CD4-positive, alpha-beta T cell treated with Interleukin-6 for 4 hours (primary cell): Measurements from ENCODE around the gene GLIPR1L1.
"Not testable (repeated sequence)": the region's sequence is repeated elsewhere in the genome, so short reads cannot be mapped to it uniquely, and the experiment has no call there.

Experiments
- DNase-seq: peaks from one replicate; pipeline ENCODE4 v3.0.0-alpha.2; 2020; ENCODE audit warnings: mixed read lengths

Gene GLIPR1L1, protein sequence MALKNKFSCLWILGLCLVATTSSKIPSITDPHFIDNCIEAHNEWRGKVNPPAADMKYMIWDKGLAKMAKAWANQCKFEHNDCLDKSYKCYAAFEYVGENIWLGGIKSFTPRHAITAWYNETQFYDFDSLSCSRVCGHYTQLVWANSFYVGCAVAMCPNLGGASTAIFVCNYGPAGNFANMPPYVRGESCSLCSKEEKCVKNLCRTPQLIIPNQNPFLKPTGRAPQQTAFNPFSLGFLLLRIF

DNA sequence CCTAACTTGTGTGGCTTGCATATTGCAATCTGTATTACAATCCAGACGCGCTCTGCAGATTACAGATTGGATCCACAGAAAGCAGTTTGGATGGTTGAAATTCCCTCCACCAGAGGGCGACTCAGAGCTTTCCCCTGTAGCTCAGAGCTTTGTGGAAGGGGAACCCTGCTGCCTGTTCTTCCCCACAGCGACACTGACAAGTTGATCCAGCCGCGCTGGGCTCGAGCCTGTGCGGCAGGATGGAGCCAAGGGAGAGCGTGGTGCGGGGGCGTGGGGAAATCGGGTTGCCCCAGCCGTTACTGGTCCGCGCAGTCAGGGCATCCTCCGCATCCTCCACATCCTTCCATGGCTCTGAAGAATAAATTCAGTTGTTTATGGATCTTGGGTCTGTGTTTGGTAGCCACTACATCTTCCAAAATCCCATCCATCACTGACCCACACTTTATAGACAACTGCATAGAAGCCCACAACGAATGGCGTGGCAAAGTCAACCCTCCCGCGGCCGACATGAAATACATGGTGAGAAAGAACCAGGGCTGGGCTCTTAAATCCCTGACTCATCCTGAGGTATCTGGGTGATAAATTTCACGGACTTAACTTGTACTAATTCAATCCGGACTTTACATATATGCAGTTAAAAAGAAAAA is at the start of gene GLIPR1L1:
Gene GLIPR1L1, plus strand, starts transcription at position 287 of the 647 bp plus-strand sequence. Its CDS starts 59 bp downstream, at position 346.
- peak; percentile 86 for DNase-seq

DNA sequence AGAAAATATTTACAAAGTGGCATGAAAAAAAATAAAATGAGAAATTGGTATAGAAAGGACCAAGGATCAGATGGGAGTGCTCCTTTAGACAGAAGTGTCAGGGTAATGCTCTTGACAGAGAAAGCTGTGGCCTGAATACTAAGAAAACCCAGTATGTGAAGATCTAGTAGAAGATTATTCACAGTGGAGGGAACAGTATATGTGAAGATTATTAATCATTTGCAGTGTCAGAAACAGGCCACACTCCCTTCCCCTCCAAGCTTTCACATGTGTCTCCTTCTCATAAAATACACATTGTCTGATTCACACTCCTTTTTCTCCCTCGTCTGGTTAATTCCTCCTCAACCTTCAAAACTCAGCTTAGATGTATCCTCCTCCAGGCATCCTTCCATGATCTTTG is 45.6 kb upstream of the GLIPR1L1 start:
- no peak for DNase-seq

DNA sequence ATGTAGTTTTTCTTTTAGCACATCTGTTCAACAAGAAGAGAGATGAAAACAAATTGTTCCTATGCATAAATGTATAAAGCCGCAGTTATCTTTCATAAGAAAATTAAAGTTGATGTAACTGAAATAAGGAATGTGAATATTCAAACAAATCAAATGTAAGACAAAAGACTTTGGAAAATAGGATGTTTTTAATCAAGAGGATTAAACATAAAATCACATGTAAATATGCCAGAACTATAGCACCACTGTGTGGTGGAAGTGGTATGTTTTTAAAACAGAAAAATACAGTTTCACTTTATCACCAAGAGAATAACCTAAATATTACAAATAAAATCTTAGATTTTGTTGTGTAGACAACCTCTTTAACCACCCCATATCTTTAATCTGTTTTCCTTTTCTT is 44.7 kb upstream of the GLIPR1L1 start:
- DNase-seq: no peak

DNA sequence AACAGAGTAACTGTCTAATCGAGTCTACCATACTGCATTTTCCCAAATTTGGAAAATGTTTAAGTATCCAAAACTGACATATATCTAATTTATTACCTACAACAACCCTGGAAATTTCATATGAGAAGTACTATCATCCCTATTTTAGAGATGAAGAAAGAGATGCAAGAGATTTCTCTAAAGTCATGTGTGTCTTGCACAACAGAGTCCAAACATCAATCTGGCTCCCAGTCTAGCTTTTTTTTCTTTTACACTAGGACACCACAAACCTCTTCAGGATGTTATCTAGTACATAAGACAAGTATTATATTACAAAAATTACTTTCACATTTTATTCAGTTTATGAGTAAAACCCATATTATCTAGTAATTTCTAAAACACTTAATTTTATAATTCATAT is 43.5 kb upstream of the GLIPR1L1 start:
- DNase-seq: no peak

DNA sequence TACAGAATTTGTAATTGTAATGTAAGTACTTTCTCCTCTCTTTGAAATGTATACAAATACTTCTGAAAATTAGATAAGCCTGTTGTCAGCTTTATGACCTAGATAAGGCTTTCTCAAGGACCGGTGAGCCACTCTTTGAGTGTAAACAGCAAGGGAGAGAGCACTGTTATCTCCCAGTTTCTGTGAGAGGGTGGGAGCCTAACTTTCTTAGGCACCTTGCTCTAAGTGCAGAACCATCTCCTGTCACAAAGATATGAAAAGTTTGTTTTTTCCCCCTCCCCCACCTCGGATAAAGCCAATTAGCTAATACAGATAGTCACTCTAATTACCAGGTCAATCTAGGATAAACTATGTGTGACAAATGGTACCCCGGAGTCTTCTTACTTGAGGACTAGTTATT is 40.1 kb upstream of the GLIPR1L1 start:
- no peak for DNase-seq

DNA sequence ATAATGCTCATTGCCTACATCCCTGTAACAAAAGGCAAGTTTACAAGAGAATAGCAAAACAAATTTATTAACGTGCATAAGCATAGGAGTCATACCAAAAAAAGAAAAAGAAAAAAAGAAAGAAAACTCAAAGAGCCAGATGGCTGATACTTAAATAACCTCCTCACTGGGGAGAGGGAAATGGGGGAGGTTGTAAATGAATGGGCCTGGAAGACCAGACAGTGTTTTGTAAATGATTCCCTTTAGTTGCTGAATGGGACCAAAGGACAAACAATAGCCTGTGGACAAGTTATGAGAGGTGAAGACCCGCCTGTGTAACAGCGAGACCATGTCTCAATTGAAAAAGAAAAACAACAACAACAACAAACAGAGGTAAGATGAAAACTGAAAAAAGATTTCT is 39.7 kb upstream of the GLIPR1L1 start:
- no peak for DNase-seq

DNA sequence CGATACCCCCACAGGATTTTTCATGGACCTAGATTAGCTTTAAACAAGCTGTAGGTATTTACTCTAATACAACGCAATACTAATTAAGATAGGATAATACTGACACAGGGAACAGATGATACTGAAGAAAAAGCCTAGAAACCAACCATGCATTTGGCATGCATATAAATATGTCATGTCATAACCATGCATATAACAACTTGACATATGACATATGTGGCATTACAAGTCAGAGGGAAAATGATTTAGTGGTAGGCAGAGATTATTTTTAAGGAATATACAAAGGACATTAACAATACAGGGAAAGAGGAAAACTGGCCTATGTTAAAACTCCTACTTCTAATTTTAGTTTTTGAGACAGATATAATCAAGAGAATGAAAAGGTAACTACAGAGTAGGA is 32.2 kb upstream of the GLIPR1L1 start:
- no peak for DNase-seq

DNA sequence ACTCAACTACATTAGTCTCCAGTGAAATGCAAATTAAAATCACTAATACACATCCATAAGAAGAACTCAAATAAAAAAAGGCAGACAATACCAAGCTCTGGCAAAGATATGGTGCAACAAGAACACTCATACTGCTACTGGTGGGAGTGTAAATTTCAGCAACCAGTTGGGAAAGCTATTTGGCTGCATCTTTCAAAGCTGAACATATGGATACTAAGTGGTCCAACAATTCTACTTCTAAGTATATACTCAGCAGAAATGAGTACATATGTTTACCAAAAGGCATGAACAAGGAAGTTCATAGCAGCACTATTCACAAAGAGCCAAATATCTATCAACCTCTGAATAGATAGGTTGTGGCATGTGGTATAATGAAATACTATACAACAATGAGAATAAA is 31.7 kb upstream of the GLIPR1L1 start:
- no peak for DNase-seq

DNA sequence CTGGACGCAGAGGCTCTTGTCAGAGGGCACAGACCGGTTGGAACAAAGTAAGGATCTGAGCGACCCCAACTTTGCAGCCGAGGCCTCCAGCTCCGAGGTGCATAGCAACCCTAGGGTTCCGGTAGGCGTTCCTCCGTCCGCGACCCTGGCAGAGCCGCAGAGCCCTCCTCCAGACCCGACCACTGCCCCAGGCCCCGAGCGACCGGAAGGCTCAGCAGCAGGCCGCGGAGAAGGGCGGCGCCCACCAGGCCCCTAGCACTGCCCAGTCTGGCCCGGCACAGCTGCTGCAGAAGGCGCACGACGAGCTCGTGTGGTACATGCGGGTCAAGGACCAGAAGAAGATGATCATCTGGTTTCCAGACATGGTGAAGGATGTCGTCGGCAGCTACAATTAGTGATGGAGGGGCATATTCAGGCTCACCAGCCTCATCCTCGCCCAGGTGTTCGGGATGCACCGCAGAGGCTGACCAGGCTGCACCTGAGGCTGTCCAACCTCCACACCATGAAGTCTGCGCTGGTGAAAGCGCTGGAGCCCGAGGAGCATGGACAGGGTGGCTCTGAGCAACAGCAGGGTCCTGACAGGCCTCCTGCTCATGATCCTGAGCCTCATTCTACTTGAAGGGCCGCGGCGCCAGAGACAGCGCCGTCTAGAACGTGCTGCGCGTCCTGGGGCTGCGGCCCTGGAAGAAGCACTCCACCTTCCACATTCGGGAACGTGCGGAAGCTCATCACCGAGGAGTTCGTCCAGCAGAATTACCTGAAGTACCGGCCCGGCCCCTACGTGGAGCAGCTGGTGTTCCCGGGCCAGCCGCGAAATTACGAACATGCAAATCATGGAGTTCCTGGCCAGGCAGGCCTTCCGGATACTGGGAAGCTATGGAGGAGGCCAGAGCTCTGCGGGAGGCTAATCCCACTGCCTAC is 28.8 kb upstream of the GLIPR1L1 start:
- DNase-seq: no peak

DNA sequence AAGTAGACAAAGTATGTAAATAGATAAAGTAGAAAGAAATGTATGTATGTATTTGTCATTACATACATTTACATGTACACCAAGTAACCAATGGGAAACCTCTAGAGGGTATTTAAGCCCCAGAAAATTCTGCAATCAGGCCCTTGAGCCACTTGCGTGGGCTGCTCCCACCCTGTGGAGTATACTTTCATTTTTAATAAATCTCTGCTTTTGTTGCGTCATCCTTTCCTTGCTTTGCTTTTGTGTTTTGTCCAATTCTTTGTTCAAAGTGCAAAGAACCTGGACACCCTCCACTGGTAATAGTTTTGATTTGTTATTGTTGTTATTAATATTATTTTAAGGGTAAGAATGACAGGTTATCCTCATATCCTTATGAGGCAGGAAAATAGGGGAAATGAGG is 26.2 kb upstream of the GLIPR1L1 start:
- DNase-seq: no peak

DNA sequence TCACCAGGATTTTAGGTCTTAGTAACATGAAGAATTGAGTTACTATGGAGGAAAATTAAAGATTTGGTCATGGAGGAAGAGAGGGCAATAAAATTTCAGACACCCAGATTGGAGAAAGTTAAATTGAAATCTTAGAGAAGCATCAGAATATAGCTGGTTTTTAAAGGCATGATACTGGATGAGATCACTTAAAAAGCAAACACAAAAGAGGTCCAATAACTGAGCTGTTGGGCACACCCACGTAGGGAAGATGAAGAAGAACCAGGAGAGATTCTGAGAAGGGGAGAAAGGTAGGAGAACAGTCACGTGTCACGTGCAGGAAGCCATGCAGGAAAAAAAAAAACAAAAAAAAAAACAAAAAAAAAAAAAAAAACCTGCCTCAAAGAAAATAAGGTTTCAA is 23.1 kb upstream of the GLIPR1L1 start:
- no peak for DNase-seq

DNA sequence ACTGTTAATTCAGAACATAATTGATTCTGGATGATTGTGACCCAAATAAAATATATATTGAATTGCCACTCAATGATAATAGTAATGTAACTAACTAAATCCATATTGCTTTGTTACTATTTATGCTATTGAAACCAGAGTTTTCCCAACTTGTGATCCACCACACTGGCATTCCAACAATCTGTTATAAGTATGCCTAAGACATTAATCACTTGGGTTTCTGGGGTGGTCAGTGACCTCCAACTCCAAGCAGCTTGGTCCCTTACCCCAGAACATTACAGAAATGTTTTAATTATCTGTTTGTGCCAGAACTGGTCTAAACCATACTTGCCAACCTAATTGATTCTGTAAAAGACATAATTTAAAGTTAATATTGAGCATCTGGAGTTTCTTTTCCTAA is 19.0 kb upstream of the GLIPR1L1 start:
- DNase-seq: no peak

DNA sequence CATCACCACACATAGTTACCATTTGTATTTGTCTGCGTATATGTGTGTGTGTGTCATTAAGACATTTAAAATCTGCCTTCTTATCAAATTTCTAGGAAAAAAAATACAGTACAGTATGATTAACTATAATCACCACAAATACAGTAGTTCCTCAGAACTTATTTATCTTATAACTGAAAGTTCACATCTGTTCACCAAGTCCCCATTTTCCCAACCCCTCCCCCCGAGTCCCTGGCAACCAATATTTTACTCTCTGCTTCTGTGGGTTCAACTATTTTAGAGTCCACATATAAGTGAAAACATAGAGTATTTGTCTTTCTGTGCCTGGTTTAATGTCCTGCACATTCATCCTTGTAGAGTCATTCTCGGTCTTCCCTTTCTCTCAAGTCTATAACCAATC is 16.7 kb upstream of the GLIPR1L1 start:
- DNase-seq: no peak

DNA sequence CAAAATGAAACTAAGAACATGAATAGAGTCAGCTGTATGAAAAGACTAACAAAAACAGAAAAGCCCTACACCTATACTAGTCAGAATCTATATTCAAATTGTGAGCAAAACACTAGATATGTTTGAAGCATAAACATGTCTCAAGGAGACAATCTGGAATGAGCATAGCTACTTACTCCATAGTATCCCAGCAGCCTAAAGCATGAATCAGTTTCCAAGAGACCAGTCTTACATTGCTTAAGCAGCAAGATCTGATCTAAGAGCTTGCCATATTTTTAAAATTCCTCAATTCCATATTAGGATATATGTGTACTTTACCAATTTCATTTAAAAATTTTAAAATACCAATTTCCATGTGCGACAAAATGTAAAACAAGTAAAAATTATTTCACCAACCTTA is 12.0 kb upstream of the GLIPR1L1 start:
- no peak for DNase-seq

DNA sequence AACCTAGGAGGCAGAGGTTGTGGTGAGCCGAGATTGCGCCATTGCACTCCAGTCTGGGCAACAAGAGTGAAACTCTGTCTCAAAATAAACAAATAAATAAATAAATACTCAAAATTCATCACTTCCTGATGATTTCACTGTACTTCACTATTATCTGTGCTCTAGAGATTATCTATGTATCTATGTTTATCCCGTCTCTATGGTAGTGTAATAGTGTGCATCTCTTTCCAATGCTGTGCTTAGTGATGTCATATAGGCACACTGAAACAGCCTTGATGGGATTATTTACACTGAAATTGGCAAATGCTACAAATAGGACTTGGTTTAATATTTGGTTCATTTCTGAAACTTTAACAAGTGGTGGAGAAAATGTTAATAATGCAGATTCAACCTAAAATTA is 10.8 kb upstream of the GLIPR1L1 start:
- DNase-seq: no peak

DNA sequence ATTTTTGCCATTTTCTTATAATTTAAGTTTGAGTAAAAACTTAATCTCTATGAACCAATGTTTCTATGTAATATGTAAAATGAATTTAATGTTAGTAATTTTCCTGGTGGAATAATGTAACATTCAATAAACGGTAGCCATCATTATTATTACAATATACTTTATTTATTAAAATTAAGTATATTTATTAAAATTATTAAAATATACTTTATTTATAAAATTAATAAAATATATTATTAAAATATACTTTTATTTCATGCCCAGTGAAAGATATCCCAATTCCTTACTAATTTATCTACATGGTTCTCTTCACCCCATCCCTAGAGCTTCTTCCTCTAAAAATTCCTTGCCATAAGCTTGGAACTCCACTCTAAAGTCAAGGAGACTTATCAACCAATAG is 6.8 kb upstream of the GLIPR1L1 start:
- DNase-seq: no peak

DNA sequence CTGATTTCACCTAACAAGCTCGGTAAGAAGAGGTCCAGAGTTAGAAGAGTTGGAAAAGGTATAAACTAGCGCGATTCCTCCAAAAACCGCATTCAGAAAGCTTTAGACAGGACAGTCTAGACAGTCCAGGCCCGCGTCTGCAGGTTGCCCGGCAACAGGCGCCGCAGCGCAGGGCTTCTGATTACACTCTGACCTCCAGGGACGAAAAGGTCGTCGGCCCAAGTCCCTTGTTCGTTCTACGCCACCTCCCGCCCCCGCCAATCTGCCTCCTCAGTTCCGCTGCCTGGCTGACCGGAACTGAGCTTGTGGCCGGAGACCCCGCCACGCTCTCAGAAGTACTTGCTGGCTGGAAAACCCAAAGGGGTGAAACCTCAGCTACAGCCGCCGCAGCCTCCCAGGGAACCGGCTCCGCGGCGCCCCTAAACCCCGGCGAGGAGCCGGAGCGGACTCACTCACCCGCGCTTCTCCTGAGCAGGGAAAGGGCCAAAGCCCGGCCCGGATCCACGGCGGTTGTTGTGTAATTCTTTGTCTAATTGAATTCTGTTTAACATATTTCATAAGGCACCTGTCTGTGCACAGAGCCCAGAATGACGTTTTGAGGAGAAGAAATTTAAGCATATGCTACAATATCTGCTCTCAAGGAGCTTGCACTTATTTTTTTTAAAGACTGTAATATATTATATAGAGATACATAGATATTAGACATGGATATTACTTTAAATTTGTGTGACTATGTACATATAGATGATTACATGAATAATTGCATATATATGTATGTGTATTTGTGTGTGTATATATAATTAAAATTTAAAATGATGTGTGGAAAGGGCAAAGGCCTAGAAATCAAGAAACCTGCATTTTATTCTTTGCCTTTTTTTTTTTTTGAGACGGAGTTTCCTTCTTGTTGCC is 4.3 kb upstream of the GLIPR1L1 start, which contains the start of gene CAPS2:
Gene CAPS2, minus strand, starts transcription at position 407 of the 909 bp plus-strand sequence. CDS start 3,826 bp downstream, outside the sequence.
- DNase-seq: peak; percentile 28

DNA sequence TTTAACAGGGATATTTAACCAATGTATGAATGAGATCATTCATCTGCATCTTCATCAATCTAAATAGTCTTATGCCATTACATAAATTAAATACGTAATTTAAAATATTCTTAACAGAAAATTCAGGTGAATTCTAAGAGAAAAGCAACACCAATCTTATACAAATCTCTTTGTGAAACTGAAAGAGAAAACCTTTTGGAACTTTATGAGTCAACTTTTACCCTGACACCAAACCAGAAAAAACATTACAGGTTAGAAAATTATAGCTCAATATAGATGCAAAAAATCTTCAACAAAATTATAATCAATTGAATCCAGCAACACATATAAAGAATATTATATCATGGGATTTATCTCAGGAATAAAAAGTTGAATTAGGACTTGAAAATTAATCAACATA is 3.4 kb downstream of the GLIPR1L1 start:
- no peak for DNase-seq

DNA sequence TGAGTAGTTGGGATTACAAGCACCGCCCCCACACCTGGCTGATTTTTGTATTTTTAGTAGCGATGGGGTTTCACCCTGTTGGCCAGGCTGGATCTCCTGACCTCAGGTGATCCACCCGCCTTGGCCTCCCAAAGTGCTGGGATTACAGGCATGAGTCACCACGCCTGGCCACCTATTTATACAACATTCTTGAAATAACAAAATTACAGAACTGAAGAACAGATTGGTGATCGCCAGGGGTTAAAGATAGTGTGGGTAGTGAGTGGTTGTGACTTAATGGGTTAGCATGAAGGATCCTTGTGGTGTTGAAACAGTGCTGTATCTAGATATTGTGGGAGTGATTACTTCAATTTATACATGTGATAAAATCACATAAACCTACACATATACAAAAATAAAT is 7.4 kb downstream of the GLIPR1L1 start:
- no peak for DNase-seq

DNA sequence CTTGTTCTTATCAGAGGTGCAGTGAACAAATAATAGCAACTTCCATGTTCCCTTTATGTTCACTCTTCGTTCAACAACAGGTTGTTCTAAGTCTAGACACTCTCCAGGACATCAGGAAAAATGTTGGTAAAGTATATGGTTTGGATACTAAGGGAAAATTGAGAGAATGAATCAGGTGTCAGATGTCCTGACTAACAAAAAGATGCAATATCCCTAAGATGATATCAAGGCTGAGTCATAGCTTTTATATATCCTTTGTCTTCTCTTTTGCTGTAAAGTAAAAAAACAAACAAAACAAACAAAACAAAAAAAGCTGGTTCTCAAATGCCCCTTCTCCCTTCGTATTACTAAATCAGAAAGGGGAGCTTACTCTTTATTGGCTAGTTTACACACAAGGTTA is 11.1 kb downstream of the GLIPR1L1 start:
- no peak for DNase-seq

DNA sequence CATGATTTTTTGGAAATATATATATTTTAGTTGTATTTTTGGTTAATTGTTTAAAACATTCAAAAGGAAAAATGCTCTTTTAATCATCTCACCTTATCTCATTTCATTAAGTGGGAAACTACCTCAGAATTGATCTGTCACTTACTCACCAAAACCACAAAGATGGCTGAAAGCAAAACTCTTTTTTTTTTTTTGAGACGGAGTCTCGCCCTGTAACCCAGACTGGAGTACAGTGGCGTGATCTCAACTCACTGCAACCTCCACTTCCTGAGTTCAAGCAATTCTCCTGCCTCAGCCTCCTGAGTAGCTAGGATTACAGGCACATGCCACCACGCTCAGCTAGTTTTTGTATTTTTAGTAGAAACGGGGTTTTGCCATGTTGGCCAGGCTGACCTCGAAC is 11.7 kb downstream of the GLIPR1L1 start:
- DNase-seq: not testable (repeated sequence)

DNA sequence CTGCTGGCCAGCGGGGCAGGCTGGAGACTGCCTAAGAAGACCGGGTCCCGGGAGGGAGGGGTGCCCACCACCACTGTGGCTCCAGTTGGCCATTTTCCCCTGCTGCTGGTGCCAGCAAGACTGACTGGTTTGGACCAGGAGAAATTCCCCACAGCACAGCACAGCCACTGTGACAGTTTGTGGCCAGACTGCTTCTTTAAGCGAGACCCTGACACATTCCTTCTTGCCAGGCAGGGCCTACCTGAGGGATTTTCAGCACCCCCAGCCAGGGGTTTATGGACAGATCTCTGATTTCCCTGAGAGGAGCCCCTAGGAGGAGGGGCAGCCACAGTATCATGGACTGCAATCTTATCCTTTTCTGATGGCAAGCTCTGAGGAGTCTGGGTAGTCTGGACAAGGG is 15.5 kb downstream of the GLIPR1L1 start:
- no peak for DNase-seq

DNA sequence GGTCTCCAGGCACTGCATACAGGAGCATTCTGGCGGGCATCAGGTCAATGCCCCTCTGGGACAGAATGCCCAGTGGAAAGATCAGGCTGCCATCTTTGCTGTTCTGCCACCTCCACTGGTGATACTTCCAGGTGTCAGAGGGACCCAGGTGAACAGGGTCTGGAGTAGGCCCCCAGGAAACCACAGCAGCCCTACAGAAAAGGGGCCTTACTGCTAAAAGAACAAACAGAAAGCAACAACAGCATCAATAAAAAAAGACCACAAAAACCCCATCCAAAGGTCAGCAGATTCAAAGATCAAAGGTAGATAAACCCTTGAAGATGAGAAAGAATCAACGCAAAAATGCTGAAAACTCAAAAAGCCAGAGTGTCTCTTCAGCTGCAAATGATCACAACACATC is 15.9 kb downstream of the GLIPR1L1 start:
- DNase-seq: no peak
